GM12878 (cell line): ENCODE data around the gene SPPL2B. TPM values are rescaled to one million over a fixed set of nuclear protein-coding genes. Genes with fewer than 3 reads are reported as not detected.

Experiments used
- ATAC-seq: fragments of 200-7000 bp; cut with Tn5 transposase; 3 replicates; pipeline ENCODE4 v1.9.1; 2020; ENCODE audit warnings: mild to moderate bottlenecking, moderate library complexity
- BruUV-seq: library from RNA; stranded (reverse); fragments of 400-500 nt; replicated peaks from 2 replicates; lab custom pipeline; 2021; lab: Mats Ljungman, UMichigan
- CTCF ChIA-PET: fragments of 300-600 bp; sonication (Branson Sonifier 250); formaldehyde crosslinking; extraction: SDS; loops from one replicate; lab custom pipeline; 2021; ENCODE audit warnings: inconsistent platforms; lab: Yijun Ruan, JAX
- POLR2A ChIA-PET: fragments of 350-600 bp; formaldehyde crosslinking; extraction: SDS; loops from one replicate; lab custom pipeline; 2021; ENCODE audit warnings: inconsistent platforms; lab: Charles Lee
- RAD21 ChIA-PET: fragments of 300-600 bp; sonication (Branson Sonifier 250); formaldehyde crosslinking; loops from one replicate; lab custom pipeline; 2023; ENCODE audit warnings: antibody characterized with exemption; ENCODE audit not compliant: unreplicated experiment; lab: Charles Lee
- SMC1A ChIA-PET: fragments of 300-600 bp; sonication (Branson Sonifier 250); formaldehyde crosslinking; loops from one replicate; lab custom pipeline; 2023; ENCODE audit not compliant: unreplicated experiment, uncharacterized antibody; lab: Charles Lee
- DNase-seq: peaks from one replicate; pipeline ENCODE4 v3.0.0-alpha.2; 2011; ENCODE audit warnings: low read depth, low spot score
- FAIRE-seq: peaks from 3 replicates; lab custom pipeline; 2011; peaks lifted over from hg19 to GRCh38; lab: Jason Lieb, UNC
- H2AFZ ChIP-seq: 2 replicates; pipeline ENCODE4 v1.6.0; 2011; ENCODE audit warnings: low read depth, low read length, control low read depth; ENCODE audit not compliant: control insufficient read depth
- H3K27ac ChIP-seq: 2 replicates; pipeline ENCODE4 v1.5.1; 2011; ENCODE audit warnings: control low read depth; ENCODE audit not compliant: control insufficient read depth, insufficient read depth
- H3K27me3 ChIP-seq, 2 experiments: replicated peaks in 1 of 2; 2 replicates each; pipeline versions ENCODE4 v1.6.0 to v1.6.1; 2011; ENCODE audit warnings: low read length in 1 of 2; ENCODE audit not compliant: control insufficient read depth in 2 of 2, insufficient read depth in 2 of 2
- H3K36me3 ChIP-seq, 2 experiments: 2 replicates each; pipeline ENCODE4 v1.5.1; 2011; ENCODE audit warnings: low read length in 1 of 2; ENCODE audit not compliant: control insufficient read depth in 2 of 2, insufficient read depth in 2 of 2
- H3K4me1 ChIP-seq: 2 replicates; pipeline ENCODE4 v1.6.1; 2011; ENCODE audit warnings: mild to moderate bottlenecking, low read length, moderate library complexity, mixed read lengths; ENCODE audit not compliant: control insufficient read depth, insufficient read depth
- H3K4me2 ChIP-seq: 2 replicates; pipeline ENCODE4 v1.6.0; 2011; ENCODE audit warnings: control low read depth; ENCODE audit not compliant: control insufficient read depth, insufficient read depth
- H3K4me3 ChIP-seq: fragments of 200-600 bp; sonication (generic); 2 replicates; pipeline ENCODE4 v1.5.1; 2016
- H3K79me2 ChIP-seq: 2 replicates; pipeline ENCODE4 v1.6.0; 2011; ENCODE audit warnings: low read length; ENCODE audit not compliant: control insufficient read depth, insufficient read depth
- H3K9ac ChIP-seq: 2 replicates; pipeline ENCODE4 v1.8.0; 2011; ENCODE audit warnings: low read length, control low read depth, mixed read lengths; ENCODE audit not compliant: control insufficient read depth, insufficient read depth
- H3K9me3 ChIP-seq: replicated peaks from 3 replicates; pipeline ENCODE4 v1.5.1; 2011; ENCODE audit warnings: mild to moderate bottlenecking, low read length; ENCODE audit not compliant: control insufficient read depth, insufficient read depth
- H4K20me1 ChIP-seq: 2 replicates; pipeline ENCODE4 v1.6.0; 2011; ENCODE audit not compliant: control insufficient read depth, insufficient read depth
- ASH2L ChIP-seq: fragments of 300-600, 200-600 bp; sonication (generic); IDR thresholded peaks from 2 replicates; pipeline ENCODE4 v1.6.1; 2017; ENCODE audit warnings: low read depth, mild to moderate bottlenecking, borderline replicate concordance
- BHLHE40 ChIP-seq, 2 experiments: fragments of 450-650 bp in 1 of 2; IDR thresholded peaks; 2 replicates each; pipeline ENCODE4 v1.6.1; 2011 to 2017; ENCODE audit warnings: low read depth in 2 of 2, borderline replicate concordance in 1 of 2, improper control_type of control experiment in 1 of 2, low read length in 1 of 2, mild to moderate bottlenecking in 1 of 2
- CBX3 ChIP-seq: fragments of 200-600 bp; sonication (generic); IDR thresholded peaks from 2 replicates; pipeline ENCODE4 v1.6.1; 2016; ENCODE audit warnings: low read depth, borderline replicate concordance
- CTCF ChIP-seq, 3 experiments: IDR thresholded peaks in 2 of 3; conservative IDR thresholded peaks in 1 of 3; 2 replicates each; pipeline ENCODE4 v1.5.1; 2011; ENCODE audit warnings: low read depth in 3 of 3, low read length in 3 of 3, mild to moderate bottlenecking in 3 of 3, control low read depth in 2 of 3, moderate library complexity in 2 of 3, inconsistent platforms in 1 of 3, mixed read lengths in 1 of 3; ENCODE audit not compliant: control insufficient read depth in 2 of 3, insufficient read depth in 1 of 3; ENCODE audit errors: extremely low read depth in 1 of 3
- EP300 ChIP-seq, 2 experiments: fragments of 150-350 bp in 1 of 2; IDR thresholded peaks; 2 replicates each; pipeline ENCODE4 v1.6.1; 2011 to 2012; ENCODE audit warnings: low read depth in 2 of 2, low read length in 2 of 2, borderline replicate concordance in 1 of 2, improper control_type of control experiment in 1 of 2, inconsistent platforms in 1 of 2; ENCODE audit not compliant: control insufficient read depth in 1 of 2
- FOS ChIP-seq: IDR thresholded peaks from 3 replicates; pipeline ENCODE4 v1.6.1; 2011; ENCODE audit warnings: borderline replicate concordance; ENCODE audit not compliant: insufficient read length; ENCODE audit errors: extremely low read depth
- FOXM1 ChIP-seq: IDR thresholded peaks from 2 replicates; pipeline ENCODE4 v1.6.1; 2012; ENCODE audit warnings: low read depth, mild to moderate bottlenecking, inconsistent platforms, low read length, moderate library complexity
- GABPA ChIP-seq: IDR thresholded peaks from 2 replicates; pipeline ENCODE4 v1.6.1; 2014; ENCODE audit warnings: antibody characterized with exemption, low read depth, mild to moderate bottlenecking, inconsistent platforms
- HDAC2 ChIP-seq: fragments of 200-600 bp; sonication (generic); IDR thresholded peaks from 2 replicates; pipeline ENCODE4 v1.6.1; 2017
- HDGF ChIP-seq: fragments of 450-650 bp; IDR thresholded peaks from 2 replicates; pipeline ENCODE4 v1.6.1; 2016; ENCODE audit warnings: antibody characterized with exemption
- NBN ChIP-seq: fragments of 450-650 bp; IDR thresholded peaks from 2 replicates; pipeline ENCODE4 v1.6.1; 2016
- NFYB ChIP-seq: IDR thresholded peaks from 2 replicates; pipeline ENCODE4 v1.6.1; 2011; ENCODE audit warnings: low read depth, mild to moderate bottlenecking, low read length, improper control_type of control experiment, moderate library complexity; ENCODE audit not compliant: insufficient read depth
- PKNOX1 ChIP-seq: fragments of 450-650 bp; IDR thresholded peaks from 2 replicates; pipeline ENCODE4 v1.6.1; 2016; ENCODE audit warnings: mild to moderate bottlenecking
- POLR2AphosphoS2 ChIP-seq: IDR thresholded peaks from 2 replicates; pipeline ENCODE4 v1.6.1; 2011; ENCODE audit warnings: low read depth, mild to moderate bottlenecking, low read length, improper control_type of control experiment, moderate library complexity
- USF1 ChIP-seq: IDR thresholded peaks from 2 replicates; pipeline ENCODE4 v1.6.1; 2011; ENCODE audit warnings: borderline replicate concordance, low read depth, mild to moderate bottlenecking, moderate library complexity, mixed read lengths, low read length; ENCODE audit not compliant: insufficient read depth; ENCODE audit errors: extremely low read length
- WRNIP1 ChIP-seq: IDR thresholded peaks from 2 replicates; pipeline ENCODE4 v1.6.1; 2011; ENCODE audit warnings: low read depth, low read length, improper control_type of control experiment, borderline replicate concordance
- YBX1 ChIP-seq: fragments of 450-650 bp; IDR thresholded peaks from 2 replicates; pipeline ENCODE4 v1.6.1; 2016; ENCODE audit warnings: antibody characterized with exemption
- ZZZ3 ChIP-seq: IDR thresholded peaks from 2 replicates; pipeline ENCODE4 v1.6.1; 2011; ENCODE audit warnings: low read depth; ENCODE audit not compliant: control insufficient read depth, insufficient read length
- WGBS: methylation state at CpG from one replicate; pipeline ENCODE4 v1.1.6; 2016; ENCODE audit warnings: low lambda C conversion rate; ENCODE audit not compliant: insufficient replicate concordance, insufficient coverage; ENCODE audit errors: missing lambda C conversion rate; 5-methylcytosine and 5-hydroxymethylcytosine counted together
- in situ Hi-C: fragments of 300-500 bp; cut with MboI; formaldehyde crosslinking; loops from 9 replicates; pipeline ENCODE4 v1.14.3; 2018; ENCODE audit warnings: mixed read lengths
- intact Hi-C: fragments of 100-400 bp; cut with micrococcal nuclease; formaldehyde crosslinking; loops from one replicate; pipeline ENCODE4 v1.14.2; 2022; ENCODE audit not compliant: unreplicated experiment
- polyA plus RNA-seq, 11 experiments: library from polyadenylated mRNA; depleted of rRNA in 4 of 11; unstranded in 6 of 11; stranded (reverse) in 5 of 11; fragments of >200 nt; fragmentation: Nextera tagmentation in 4 of 11; fragmentation: Illumina TruSeq in 1 of 11; extraction: Ambion mirVana in 4 of 11; extraction: Trizol in 1 of 11; gene quantifications; 1 replicate in 1 of 11; 2 replicates in 10 of 11; pipeline versions ENCODE4 v1.2.1 to v1.2.3, GENCODE V29; 2011 to 2016; ENCODE audit warnings: inconsistent platforms in 2 of 11, missing spikeins in 2 of 11, low read depth in 1 of 11
- total RNA-seq, 4 experiments: library from RNA; depleted of rRNA in 3 of 4; stranded (reverse); fragments of >200 nt in 3 of 4; fragmentation: Illumina TruSeq in 1 of 4; extraction: Trizol in 1 of 4; gene quantifications; 2 replicates each; pipeline versions ENCODE4 v1.2.1 to v1.2.3, GENCODE V29; 2013 to 2021

SPPL2B gene
- total and polyA plus RNA-seq, 10 of the 15 experiments (the other 5 are each of a cell fraction or from before 2014, with no cell fraction given) = 0.29 to 56.5 (median 18.3) TPM

- FAIRE-seq (no peak), DNase-seq (no peak), ATAC-seq (no peak)
- intact Hi-C loops = no loop called here
- Histone ChIP-seq H3K4me1 (no peaks in the 10 kb centered on the region), H3K79me2 (no peaks in the 10 kb centered on the region), H3K9ac (no peak overlapping the region), H3K4me2 (no peak overlapping the region), H3K27me3 (no peaks in the 10 kb centered on the region), H2AFZ (no peak overlapping the region), H3K4me3 (no peak overlapping the region), H3K36me3 (no peaks in the 10 kb centered on the region), H4K20me1 (no peaks in the 10 kb centered on the region), H3K9me3 (no peaks in the 10 kb centered on the region; the same call in 2 of the 3 replicates), H3K27ac (no peak overlapping the region)
- CTCF ChIA-PET = no interaction called here
- POLR2A ChIA-PET = no interaction called here
- SMC1A ChIA-PET = no interaction called here
- BruUV-seq = no TSS peak
- TF ChIP-seq NBN (no peak), HDAC2 (no peak), NFYB (no peak), CTCF (IDR thresholded peaks at IDR 0.05 in 2 of 3, conservative IDR thresholded peaks at IDR 0.05 in 1 of 3; ENCODE audit: control insufficient read depth in 2 of 3, extremely low read depth in 1 of 3, insufficient read depth in 1 of 3, low read depth in 3 of 3, low read length in 3 of 3) (no peak), POLR2AphosphoS2 (no peak), ZZZ3 (no peak), ASH2L (no peak), CBX3 (no peak), GABPA (no peak), WRNIP1 (no peak), BHLHE40 (IDR thresholded peaks at IDR 0.05; ENCODE audit: borderline replicate concordance in 1 of 2, low read depth in 2 of 2, low read length in 1 of 2) (no peak), EP300 (IDR thresholded peaks at IDR 0.05; ENCODE audit: borderline replicate concordance in 1 of 2, control insufficient read depth in 1 of 2, low read depth in 2 of 2, low read length in 2 of 2) (no peak), USF1 (no peak), YBX1 (no peak), PKNOX1 (no peak), FOXM1 (no peak), HDGF (no peak), FOS (no peak)
- WGBS = 85% methylated on average over 17 of the region's 17 CpGs
- RAD21 ChIA-PET = no interaction called here
- in situ Hi-C loops = no loop called here
Measured at GRCh38 chr19:2354670-2355069, 26.2 kb downstream of the SPPL2B start.
